Measurements from ENCODE around the gene DIAPH3. TPM values are rescaled to one million over a fixed set of nuclear protein-coding genes. Genes with fewer than 3 reads are reported as not detected.

The DIAPH3 gene
- polyA plus RNA-seq, 3 donors = 0.04 to 0.09 TPM; not detected in 1

DNA sequence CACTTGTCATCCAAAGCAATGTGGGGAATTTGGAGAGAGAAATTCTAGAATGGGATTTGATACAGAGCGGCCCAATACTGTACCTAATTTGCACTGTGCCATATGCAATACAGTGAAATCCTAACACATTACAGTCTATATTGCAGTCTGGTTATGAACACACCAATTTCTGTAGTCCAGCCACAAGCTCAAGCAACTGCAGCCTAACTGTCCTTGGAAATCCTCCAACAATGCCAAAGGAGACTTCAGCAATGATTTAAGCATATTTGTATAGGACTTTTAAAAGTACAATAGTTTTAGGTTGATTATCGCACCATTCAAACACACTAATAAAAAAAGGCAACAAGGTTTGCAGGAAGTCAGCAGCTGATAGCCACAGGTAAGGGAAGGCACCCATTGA is 17.3 kb downstream of the DIAPH3 start:
- TF ChIP-seq, protein P1, sequence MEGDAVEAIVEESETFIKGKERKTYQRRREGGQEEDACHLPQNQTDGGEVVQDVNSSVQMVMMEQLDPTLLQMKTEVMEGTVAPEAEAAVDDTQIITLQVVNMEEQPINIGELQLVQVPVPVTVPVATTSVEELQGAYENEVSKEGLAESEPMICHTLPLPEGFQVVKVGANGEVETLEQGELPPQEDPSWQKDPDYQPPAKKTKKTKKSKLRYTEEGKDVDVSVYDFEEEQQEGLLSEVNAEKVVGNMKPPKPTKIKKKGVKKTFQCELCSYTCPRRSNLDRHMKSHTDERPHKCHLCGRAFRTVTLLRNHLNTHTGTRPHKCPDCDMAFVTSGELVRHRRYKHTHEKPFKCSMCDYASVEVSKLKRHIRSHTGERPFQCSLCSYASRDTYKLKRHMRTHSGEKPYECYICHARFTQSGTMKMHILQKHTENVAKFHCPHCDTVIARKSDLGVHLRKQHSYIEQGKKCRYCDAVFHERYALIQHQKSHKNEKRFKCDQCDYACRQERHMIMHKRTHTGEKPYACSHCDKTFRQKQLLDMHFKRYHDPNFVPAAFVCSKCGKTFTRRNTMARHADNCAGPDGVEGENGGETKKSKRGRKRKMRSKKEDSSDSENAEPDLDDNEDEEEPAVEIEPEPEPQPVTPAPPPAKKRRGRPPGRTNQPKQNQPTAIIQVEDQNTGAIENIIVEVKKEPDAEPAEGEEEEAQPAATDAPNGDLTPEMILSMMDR (IDR thresholded peaks at IDR 0.05) = no peak
- peaks cover 0 to 7% of the 10 kb centered on the region in 2 donors for H3K36me3 Mint-ChIP-seq
- Histone ChIP-seq H3K79me2 (ENCODE audit: insufficient read depth, low read length) (peaks cover 14% of the 10 kb centered on the region), H3K4me2 (replicated peaks; ENCODE audit: extremely low read depth, low read length, poor library complexity, severe bottlenecking) (no peak overlapping the region), H2AFZ (ENCODE audit: insufficient read depth, low read depth, low read length, poor library complexity, severe bottlenecking) (no peak overlapping the region), H3K4me1 (ENCODE audit: control insufficient read depth in 1 of 2, insufficient read depth in 2 of 2, low read length in 2 of 2) (peaks cover 9 to 10% of the 10 kb centered on the region in 2 donors), H3K36me3 (replicated peaks in 1 of 2; ENCODE audit: control insufficient read depth in 1 of 2, insufficient read depth in 2 of 2, low read length in 2 of 2) (no peaks in the 10 kb centered on the region), H3K9me3 (replicated peaks in 1 of 2; ENCODE audit: control insufficient read depth in 1 of 2, insufficient read depth in 1 of 2, low read length in 2 of 2) (no peaks in the 10 kb centered on the region), H4K20me1 (ENCODE audit: insufficient read depth, low read length) (no peaks in the 10 kb centered on the region), H3K9ac (ENCODE audit: insufficient read depth, low read length, poor library complexity, severe bottlenecking) (no peak overlapping the region), H3K27me3 (ENCODE audit: control insufficient read depth in 2 of 2, insufficient read depth in 2 of 2, low read length in 2 of 2) (no peaks in the 10 kb centered on the region), H3K4me3 (replicated peaks in 1 of 3; ENCODE audit: low read depth in 2 of 3, low read length in 3 of 3) (no peak overlapping the region), H3K27ac (ENCODE audit: low read depth in 1 of 2, low read length in 2 of 2) (no peak overlapping the region)
- no peak for DNase-seq
- peaks cover 10% of the 10 kb centered on the region for H3K4me1 Mint-ChIP-seq
- H3K27me3 Mint-ChIP-seq (ENCODE audit: low read depth in 3 of 3) = peaks cover 0 to 2% (median 0%) of the 10 kb centered on the region in 3 donors
- H3K4me3 Mint-ChIP-seq = no peak overlapping the region
- intact Hi-C loops (cut with micrococcal nuclease) = no loop called here
- peaks cover 0 to 3% (median 0%) of the 10 kb centered on the region in 7 donors for H3K9me3 Mint-ChIP-seq
- no peak overlapping the region for H3K27ac Mint-ChIP-seq
- no CpG with 5 or more reads among the region's 2 CpGs for WGBS (ENCODE audit: insufficient coverage)

DNA sequence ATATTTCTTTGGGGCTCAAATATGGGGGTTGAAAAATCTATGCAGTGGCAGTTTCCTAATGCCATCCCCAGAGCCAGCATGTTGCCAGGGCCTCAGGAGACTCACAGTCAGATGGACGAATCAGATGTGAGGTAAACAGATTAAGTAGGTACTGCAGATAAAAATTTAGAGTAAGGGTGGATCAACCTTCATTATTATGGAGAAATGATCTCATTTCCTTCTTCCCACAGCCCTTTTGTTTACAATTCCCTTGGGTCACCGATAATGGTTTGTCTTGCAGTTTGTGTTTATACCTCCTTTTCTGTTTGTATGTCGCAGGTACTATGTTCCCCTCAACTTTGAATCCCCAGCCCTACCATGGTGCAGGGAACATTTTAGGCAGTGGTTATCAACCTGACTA is 20.0 kb downstream of the DIAPH3 start:
- Mint-ChIP-seq H3K27me3 (ENCODE audit: low read depth in 3 of 3) (peaks cover 0 to 2% (median 0%) of the 10 kb centered on the region in 3 donors), H3K27ac (no peak overlapping the region), H3K36me3 (peaks cover 0 to 4% of the 10 kb centered on the region in 2 donors), H3K4me1 (peaks cover 5% of the 10 kb centered on the region), H3K4me3 (no peak overlapping the region), H3K9me3 (peaks cover 0 to 3% (median 0%) of the 10 kb centered on the region in 7 donors)
- Histone ChIP-seq H3K9ac (ENCODE audit: insufficient read depth, low read length, poor library complexity, severe bottlenecking) (no peak overlapping the region), H3K9me3 (replicated peaks in 1 of 2; ENCODE audit: control insufficient read depth in 1 of 2, insufficient read depth in 1 of 2, low read length in 2 of 2) (no peaks in the 10 kb centered on the region), H3K4me3 (replicated peaks in 1 of 3; ENCODE audit: low read depth in 2 of 3, low read length in 3 of 3) (no peak overlapping the region), H2AFZ (ENCODE audit: insufficient read depth, low read depth, low read length, poor library complexity, severe bottlenecking) (no peak overlapping the region), H3K27ac (ENCODE audit: low read depth in 1 of 2, low read length in 2 of 2) (no peak overlapping the region), H3K27me3 (ENCODE audit: control insufficient read depth in 2 of 2, insufficient read depth in 2 of 2, low read length in 2 of 2) (no peaks in the 10 kb centered on the region), H3K36me3 (replicated peaks in 1 of 2; ENCODE audit: control insufficient read depth in 1 of 2, insufficient read depth in 2 of 2, low read length in 2 of 2) (no peaks in the 10 kb centered on the region), H3K79me2 (ENCODE audit: insufficient read depth, low read length) (peaks cover 10% of the 10 kb centered on the region), H4K20me1 (ENCODE audit: insufficient read depth, low read length) (no peaks in the 10 kb centered on the region), H3K4me2 (replicated peaks; ENCODE audit: extremely low read depth, low read length, poor library complexity, severe bottlenecking) (no peak overlapping the region), H3K4me1 (ENCODE audit: control insufficient read depth in 1 of 2, insufficient read depth in 2 of 2, low read length in 2 of 2) (peaks cover 3 to 4% of the 10 kb centered on the region in 2 donors)
- DNase-seq = no peak
- TF ChIP-seq, protein P1 (IDR thresholded peaks at IDR 0.05) = no peak
- WGBS (ENCODE audit: insufficient coverage) = no CpG with 5 or more reads among the region's 3 CpGs
- intact Hi-C loops (cut with micrococcal nuclease) = no loop called here

All from CD14-positive monocyte (primary cell).